GM12873 (cell line): Measurements from ENCODE around the gene DPEP1.

Experiments
- TF ChIP-seq, protein P1 (sequence below): IDR thresholded peaks from 2 replicates; pipeline ENCODE4 v1.5.1; 2012; ENCODE audit warnings: low read depth, mild to moderate bottlenecking, moderate library complexity, low read length, control low read depth; ENCODE audit not compliant: insufficient read depth; ENCODE audit errors: missing control alignments

Gene DPEP1

DNA sequence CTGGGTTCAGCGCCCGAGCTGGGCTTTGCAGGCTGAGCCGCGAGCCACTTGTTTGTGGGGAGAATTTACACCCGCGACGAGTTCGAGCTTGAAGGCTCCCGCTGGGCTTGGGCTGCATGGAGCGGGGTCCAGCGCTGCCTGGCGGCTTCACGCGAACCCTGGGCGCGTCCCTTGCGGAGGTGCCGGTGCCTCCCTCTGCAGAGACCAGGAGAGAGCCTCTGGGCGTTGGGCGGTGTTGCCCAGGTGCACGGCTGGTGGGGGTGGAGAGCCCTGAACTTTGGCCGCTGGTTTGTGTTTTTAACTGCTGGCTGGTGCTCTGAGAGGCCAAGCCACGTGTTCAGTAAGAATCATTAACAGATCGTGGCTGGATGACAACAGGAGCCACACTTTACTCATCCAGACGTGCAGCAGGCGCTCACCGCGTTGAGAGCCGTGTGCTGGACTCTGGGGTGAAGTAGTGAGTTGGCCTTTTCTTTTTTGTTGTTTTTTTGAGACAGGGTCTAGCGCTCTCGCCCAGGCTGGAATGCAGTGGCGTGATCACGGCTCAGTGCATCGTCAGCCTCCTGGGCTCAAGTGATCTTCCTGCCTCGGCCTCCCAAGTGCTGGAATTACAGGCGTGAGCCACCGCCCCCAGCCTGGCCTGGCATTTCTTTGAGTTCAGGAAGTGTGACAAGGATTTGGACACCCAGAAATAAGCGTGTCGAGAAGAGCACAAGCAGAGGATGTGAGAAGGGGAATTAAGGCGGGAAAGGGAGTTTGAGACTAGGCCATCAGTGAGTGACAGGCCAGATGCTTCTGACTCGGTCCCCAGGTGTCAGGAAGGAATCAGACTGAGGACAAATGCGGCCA, 73.9 kb downstream of the DPEP1 start:
- TF ChIP-seq, protein P1, sequence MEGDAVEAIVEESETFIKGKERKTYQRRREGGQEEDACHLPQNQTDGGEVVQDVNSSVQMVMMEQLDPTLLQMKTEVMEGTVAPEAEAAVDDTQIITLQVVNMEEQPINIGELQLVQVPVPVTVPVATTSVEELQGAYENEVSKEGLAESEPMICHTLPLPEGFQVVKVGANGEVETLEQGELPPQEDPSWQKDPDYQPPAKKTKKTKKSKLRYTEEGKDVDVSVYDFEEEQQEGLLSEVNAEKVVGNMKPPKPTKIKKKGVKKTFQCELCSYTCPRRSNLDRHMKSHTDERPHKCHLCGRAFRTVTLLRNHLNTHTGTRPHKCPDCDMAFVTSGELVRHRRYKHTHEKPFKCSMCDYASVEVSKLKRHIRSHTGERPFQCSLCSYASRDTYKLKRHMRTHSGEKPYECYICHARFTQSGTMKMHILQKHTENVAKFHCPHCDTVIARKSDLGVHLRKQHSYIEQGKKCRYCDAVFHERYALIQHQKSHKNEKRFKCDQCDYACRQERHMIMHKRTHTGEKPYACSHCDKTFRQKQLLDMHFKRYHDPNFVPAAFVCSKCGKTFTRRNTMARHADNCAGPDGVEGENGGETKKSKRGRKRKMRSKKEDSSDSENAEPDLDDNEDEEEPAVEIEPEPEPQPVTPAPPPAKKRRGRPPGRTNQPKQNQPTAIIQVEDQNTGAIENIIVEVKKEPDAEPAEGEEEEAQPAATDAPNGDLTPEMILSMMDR, result no peak
